IMR-90 (cell line): ENCODE results near the gene PDE6B.

Source experiments
- BHLHE40 ChIP-seq: fragments of 150-350 bp; IDR thresholded peaks from 2 replicates; pipeline ENCODE4 v1.6.1; 2016; ENCODE audit warnings: mild to moderate bottlenecking, low read depth, low read length
- CEBPB ChIP-seq: IDR thresholded peaks from 2 replicates; pipeline ENCODE4 v1.6.1; 2012; ENCODE audit warnings: low read depth, low read length, improper control_type of control experiment
- FOS ChIP-seq: fragments of 150-350 bp; IDR thresholded peaks from 2 replicates; pipeline ENCODE4 v1.6.1; 2016; ENCODE audit warnings: low read depth, low read length
- MAFK ChIP-seq: IDR thresholded peaks from 2 replicates; pipeline ENCODE4 v1.6.1; 2012; ENCODE audit warnings: low read depth, low read length, improper control_type of control experiment
- MAZ ChIP-seq: IDR thresholded peaks from 2 replicates; pipeline ENCODE4 v1.6.1; 2012; ENCODE audit warnings: low read depth, mild to moderate bottlenecking, low read length, improper control_type of control experiment, moderate library complexity, borderline replicate concordance
- MXI1 ChIP-seq: IDR thresholded peaks from 2 replicates; pipeline ENCODE4 v1.6.1; 2012; ENCODE audit warnings: low read depth, mild to moderate bottlenecking, low read length, moderate library complexity, borderline replicate concordance
- POLR2A ChIP-seq: IDR thresholded peaks from 2 replicates; pipeline ENCODE4 v1.6.1; 2012; ENCODE audit warnings: mild to moderate bottlenecking, low read depth, low read length
- RAD21 ChIP-seq: IDR thresholded peaks from 2 replicates; pipeline ENCODE4 v1.6.1; 2012; ENCODE audit warnings: low read length, improper control_type of control experiment
- RCOR1 ChIP-seq: IDR thresholded peaks from 2 replicates; pipeline ENCODE4 v1.6.1; 2012; ENCODE audit warnings: mild to moderate bottlenecking, low read length, improper control_type of control experiment; ENCODE audit not compliant: insufficient replicate concordance
- RFX5 ChIP-seq: IDR thresholded peaks from 2 replicates; pipeline ENCODE4 v1.8.0; 2012; ENCODE audit warnings: low read depth, mild to moderate bottlenecking, low read length, moderate library complexity
- SMC3 ChIP-seq: fragments of 150-350 bp; IDR thresholded peaks from 2 replicates; pipeline ENCODE4 v1.6.1; 2016; ENCODE audit warnings: low read depth, mild to moderate bottlenecking, antibody characterized with exemption, low read length, moderate library complexity
- TF ChIP-seq, protein P1 (sequence below): conservative IDR thresholded peaks from 2 replicates; pipeline ENCODE4 v1.5.1; 2012; ENCODE audit warnings: mild to moderate bottlenecking, low read depth, low read length, improper control_type of control experiment
- TF ChIP-seq, protein P2 (sequence below): fragments of 150-350 bp; IDR thresholded peaks from 2 replicates; pipeline ENCODE4 v1.6.1; 2017; ENCODE audit warnings: mild to moderate bottlenecking, antibody characterized with exemption, low read length, low read depth

DNA sequence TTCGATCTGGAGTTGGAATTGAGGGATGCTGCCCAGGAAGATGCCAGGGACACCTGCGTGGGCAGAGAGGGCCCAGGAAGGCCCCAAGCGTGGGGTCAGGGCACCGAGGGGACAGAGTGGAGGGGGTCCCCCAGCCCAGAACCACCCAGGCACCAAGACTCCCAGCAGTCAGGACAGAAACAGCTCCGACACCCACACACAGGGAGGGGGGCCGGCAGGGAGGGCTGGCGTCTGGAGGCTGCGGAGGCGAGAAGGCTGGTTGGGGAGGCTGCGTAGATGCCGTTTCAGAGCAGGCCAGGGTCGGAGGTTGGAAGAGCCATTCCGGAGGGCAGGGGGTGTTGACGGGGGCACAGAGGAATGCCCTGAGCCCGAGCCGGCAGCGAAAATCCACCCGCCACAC, 25.1 kb downstream of the PDE6B start:
- TF ChIP-seq, protein P1, sequence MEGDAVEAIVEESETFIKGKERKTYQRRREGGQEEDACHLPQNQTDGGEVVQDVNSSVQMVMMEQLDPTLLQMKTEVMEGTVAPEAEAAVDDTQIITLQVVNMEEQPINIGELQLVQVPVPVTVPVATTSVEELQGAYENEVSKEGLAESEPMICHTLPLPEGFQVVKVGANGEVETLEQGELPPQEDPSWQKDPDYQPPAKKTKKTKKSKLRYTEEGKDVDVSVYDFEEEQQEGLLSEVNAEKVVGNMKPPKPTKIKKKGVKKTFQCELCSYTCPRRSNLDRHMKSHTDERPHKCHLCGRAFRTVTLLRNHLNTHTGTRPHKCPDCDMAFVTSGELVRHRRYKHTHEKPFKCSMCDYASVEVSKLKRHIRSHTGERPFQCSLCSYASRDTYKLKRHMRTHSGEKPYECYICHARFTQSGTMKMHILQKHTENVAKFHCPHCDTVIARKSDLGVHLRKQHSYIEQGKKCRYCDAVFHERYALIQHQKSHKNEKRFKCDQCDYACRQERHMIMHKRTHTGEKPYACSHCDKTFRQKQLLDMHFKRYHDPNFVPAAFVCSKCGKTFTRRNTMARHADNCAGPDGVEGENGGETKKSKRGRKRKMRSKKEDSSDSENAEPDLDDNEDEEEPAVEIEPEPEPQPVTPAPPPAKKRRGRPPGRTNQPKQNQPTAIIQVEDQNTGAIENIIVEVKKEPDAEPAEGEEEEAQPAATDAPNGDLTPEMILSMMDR, result no peak
- no peak for TF ChIP-seq SMC3
- no peak for TF ChIP-seq MAZ
- TF ChIP-seq CEBPB, result no peak
- TF ChIP-seq POLR2A, result no peak
- no peak for TF ChIP-seq RAD21
- TF ChIP-seq RCOR1, result no peak
- no peak for TF ChIP-seq FOS
- TF ChIP-seq MXI1, result no peak
- no peak for TF ChIP-seq BHLHE40
- TF ChIP-seq, protein P2, sequence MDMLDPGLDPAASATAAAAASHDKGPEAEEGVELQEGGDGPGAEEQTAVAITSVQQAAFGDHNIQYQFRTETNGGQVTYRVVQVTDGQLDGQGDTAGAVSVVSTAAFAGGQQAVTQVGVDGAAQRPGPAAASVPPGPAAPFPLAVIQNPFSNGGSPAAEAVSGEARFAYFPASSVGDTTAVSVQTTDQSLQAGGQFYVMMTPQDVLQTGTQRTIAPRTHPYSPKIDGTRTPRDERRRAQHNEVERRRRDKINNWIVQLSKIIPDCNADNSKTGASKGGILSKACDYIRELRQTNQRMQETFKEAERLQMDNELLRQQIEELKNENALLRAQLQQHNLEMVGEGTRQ, result no peak
- no peak for TF ChIP-seq MAFK
- TF ChIP-seq RFX5, result no peak
